ENCODE results near the gene PFDN6.

Gene PFDN6

GRCh38 chr6:33317669-33318425 lies 28.4 kb downstream of the PFDN6 start, which contains the start of gene ZBTB22:
Gene ZBTB22, minus strand, starts transcription at chr6:33317744. Its CDS starts 828 bp downstream, at chr6:33316916.
- peak; percentile 95 for DNase-seq

- DNase-seq = no peak
These were observed 29.1 kb downstream of the PFDN6 start for GRCh38 chr6:33318426-33319073.

- no peak for DNase-seq
These were observed 30.5 kb downstream of the PFDN6 start for GRCh38 chr6:33319939-33320314.

GRCh38 chr6:33320315-33321181 lies 31.1 kb downstream of the PFDN6 start:
- DNase-seq = no peak

GRCh38 chr6:33321227-33321626 lies 31.8 kb downstream of the PFDN6 start:
- no peak for DNase-seq

- DNase-seq = no peak
These were observed 34.2 kb downstream of the PFDN6 start for GRCh38 chr6:33323623-33323948.

- no peak for DNase-seq
These were observed 34.7 kb downstream of the PFDN6 start for GRCh38 chr6:33324125-33324524.

- no peak for DNase-seq
These were observed 39.7 kb downstream of the PFDN6 start for GRCh38 chr6:33329058-33329457.

- no peak for DNase-seq
These were observed 41.3 kb downstream of the PFDN6 start for GRCh38 chr6:33330736-33331135.

- no peak for DNase-seq
These were observed 44.3 kb downstream of the PFDN6 start for GRCh38 chr6:33333666-33334065.

- DNase-seq = no peak
These were observed 46.5 kb downstream of the PFDN6 start for GRCh38 chr6:33335916-33336315.

GRCh38 chr6:33336495-33336894 lies 47.1 kb downstream of the PFDN6 start:
- no peak for DNase-seq

GRCh38 chr6:33339193-33339592 lies 49.8 kb downstream of the PFDN6 start:
- no peak for DNase-seq
